Measurements from ENCODE around the gene ITIH2.
"Not testable (repeated sequence)": the region's sequence is repeated elsewhere in the genome, so short reads cannot be mapped to it uniquely, and the experiment has no call there.

The ITIH2 gene

DNA sequence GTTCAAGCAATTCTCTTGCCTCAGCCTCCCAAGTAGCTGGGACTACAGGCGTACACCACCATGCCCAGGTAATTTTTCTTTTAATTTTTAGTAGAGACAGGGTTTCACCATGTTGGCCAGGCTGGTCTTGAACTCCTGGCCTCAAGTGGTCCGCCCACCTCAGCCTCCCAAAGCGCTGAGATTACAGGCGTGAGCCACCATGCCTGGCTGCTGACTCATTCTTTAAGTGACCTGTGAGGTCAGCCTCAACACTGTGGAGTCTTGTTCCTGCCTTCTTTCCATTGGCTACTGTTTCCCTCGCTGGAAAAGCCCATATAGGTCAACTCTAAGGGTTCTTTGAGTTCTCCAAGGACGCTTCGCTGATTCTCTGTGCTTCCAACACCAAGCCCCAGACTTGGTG, 45.5 kb downstream of the ITIH2 start:
- not testable (repeated sequence) for DNase-seq

DNA sequence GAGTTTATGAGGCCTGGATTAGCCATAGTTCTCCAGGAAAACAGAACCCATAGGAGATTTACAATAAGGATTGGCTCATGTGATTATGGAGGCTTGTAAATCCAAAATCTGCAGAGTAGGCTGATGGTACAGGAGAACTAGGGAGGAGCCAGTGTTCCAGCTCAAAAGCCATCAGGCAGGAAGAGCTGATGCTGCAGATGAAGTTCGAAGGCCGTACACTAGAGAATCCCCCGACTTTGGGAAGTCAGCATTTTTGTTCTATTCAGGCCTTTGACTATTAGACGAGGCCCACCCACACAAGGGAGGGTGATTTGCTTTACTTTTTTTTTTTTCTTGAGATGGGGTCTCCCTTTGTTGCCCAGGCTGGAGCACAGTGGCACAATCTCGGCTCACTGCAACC, 47.1 kb downstream of the ITIH2 start:
- DNase-seq: no peak

DNA sequence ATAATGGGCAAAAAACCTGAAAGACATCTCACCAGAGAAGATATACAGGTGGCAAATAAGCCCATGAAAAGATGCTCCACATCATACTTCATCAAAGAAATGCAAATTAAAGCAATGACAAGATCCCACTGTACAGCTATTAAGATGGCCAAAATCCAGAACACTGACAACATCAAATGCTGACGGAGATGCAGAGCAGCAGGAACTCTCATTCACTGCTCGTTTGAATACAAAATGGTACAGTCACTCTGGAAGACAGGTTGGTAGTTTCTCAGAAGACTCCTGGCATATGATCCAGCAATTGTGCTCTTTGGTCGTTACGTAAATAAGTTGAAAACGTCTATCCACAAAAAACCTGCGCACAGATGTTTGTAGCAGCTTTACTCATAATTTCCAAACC, 49.1 kb downstream of the ITIH2 start:
- DNase-seq: no peak

DNA sequence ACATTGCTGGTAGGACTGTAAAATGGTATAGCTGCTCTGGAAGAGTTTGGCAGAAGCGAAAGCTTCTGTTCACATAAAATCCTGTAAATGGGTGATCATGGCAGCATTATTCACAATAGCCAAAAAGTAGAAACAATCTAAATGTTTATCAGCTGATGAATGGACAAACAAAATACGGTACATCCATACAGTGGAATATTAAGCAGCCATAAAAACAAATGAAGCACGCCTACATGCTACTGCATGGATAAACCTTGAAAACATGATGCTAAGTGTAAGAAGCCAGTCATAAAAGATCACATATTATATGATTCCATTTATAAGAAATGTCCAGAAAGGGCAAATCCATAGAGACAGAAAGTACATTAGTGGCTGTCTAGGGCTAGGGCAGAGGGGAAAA, 52.0 kb downstream of the ITIH2 start:
- no peak for DNase-seq

DNA sequence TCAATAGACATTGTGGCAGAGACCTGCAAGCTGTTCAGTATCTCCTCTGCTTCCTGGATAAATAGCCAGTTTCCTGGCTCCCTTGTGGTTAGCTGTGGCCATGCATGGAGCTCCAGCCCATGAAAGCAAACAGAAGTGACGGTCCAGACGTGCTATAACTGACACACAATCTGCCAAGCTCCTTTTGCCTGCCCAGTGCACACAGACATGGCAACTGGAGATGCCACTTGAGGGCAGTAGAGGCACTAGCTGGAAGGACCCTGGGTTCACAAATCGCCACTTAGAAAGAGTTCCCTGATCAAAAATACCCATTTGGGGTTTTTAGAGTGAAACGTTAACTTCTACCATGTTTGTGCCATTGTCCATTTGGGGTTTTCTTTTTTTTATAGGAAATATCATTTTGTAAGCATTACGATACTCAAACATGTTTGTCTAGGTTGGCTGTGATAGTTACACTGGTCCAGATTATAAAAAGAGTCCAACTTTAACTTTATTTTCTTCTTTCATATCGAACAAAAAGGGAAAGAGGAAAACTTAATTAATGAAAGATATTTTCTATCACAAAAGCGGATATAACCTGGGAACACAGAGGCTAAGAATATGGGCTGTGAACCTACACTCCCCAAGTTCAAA, 53.4 kb downstream of the ITIH2 start:
- DNase-seq: peak in 1 of 2 donors; percentile 30

DNA sequence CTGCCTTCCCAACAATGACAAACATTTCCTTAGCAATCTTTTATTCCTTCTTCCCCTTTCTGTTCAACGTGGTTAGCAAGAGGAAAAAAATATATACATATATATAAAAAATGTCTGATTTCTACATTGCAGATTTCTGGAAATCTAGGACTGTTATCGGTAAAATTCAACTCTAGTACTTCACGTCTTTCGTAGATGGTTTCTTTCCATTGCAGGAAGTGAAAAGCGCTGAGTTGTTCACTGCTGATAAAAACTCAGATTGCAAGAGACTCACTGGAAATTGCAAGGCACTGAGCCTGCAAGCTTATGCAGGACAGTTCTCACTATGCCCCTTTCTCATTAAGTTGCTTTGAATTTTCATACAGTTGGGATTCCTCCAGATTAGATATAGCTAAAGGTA, 60.8 kb downstream of the ITIH2 start:
- DNase-seq: peak; percentile 56 to 57

DNA sequence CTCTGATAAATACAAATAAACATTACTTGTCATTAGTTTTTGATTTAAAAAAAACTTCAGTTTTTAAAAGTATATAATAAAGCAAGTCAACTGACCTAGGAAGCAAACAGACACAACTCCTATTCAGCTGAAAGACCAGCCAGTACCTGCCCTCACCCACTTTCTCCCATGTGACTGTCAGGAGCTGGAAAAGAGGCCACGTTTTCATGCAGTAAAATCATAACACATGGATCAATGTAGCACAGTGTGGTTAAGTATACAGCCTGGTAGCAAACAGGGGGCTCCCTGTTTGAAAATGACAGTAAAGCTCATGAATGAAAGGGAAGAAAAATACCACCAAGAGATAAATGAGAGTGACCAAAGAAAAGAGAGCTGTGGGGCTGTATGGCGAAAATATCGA, 63.1 kb downstream of the ITIH2 start:
- DNase-seq: no peak

DNA sequence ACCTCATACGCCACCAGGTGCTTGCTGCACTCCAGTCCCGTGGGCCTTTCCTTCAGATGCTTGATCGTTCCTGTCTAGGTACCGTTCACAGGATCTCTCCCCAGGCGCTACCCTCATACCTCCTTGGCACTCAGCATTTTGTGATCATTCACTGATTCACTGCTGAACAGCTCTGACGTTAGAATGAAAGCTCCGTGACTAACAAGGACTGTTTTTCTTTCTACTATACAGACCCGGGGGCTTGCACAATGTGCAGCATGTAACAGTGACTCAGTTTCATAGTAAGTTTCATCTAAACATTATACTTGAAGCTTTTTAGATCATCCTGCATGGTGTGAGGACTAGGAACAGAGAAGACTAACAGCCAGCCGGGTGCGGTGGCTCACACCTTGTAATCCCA, 64.1 kb downstream of the ITIH2 start:
- DNase-seq: no peak

DNA sequence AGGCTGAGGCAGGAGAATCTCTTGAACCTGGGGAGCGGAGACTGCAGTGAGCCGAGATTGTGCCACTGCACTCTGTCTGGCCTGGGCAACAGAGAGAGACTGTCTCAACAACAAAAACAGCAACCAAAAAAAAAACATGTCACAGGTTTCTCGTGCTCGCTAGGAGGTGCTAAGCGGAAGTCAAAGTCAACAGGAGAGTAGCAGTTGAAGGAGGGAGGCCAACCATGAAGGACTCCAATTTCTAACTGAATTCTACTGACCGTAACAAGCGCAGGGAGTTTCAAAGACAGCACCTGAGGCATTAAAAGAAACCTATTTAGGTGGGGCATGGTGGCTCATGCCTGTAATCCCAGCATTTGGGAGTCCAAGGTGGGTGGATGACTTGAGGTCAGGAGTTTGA, 65.3 kb downstream of the ITIH2 start:
- DNase-seq: no peak

DNA sequence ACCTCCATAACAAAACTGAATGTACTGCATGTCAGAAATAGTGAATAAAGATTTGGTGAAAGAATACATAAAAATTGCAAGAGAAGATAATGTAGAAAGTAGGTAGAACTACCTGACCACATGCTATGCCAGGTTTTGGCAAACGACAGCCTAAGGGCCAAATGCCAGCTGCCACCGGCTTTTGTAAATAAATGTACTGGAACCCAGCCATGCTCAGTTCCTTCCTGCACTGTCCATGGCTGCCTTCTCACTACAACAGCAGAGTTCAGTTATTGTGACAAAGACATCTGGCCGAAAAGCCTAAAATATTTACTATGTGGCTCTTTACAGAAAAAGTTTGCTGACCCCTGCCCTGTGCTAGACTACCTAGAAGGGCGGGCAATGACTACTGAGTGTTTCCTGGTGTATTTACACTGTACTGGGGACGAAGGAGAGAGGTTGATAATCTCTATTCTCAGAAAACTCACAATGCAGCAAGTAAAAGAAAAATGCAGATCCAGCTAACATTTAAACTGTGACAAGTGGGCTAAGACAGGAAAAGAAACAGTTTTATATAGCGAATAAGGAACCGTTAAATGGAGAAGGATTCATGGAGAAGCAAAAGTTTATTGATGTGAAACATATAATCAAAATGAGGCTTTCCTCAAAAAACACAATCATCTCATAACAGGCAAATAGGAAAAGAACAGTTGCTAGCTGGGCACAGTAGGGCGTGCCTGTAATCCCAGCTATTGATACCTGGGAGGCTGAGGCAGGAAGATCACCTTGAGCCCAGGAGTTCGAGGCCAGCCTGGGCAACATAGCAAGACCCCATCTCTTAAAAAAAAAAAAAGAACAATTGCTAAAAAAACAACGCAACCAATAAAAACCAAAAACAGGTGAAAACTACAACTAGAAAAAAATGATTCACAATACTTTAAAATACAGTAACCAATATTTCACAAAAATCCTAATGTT, 71.0 kb downstream of the ITIH2 start:
- no peak for DNase-seq

DNA sequence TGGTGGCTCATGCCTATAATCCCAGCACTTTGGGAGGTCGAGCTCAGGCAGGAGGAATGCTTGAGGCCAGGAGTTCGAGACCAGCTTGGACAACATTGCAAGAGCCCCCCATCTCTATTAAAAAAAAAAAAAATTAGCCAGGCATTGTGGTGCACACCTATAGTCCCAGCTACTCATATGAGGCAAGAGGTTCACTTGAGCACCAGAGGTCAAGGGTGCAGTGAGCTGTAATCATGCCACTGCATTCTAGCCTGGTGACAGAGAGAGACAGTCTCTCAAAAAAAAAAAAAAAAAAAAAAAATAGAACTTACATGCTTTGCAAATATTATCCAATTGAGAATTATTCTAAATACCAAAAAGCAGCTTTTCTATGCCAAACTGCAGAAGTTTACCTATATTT, 73.7 kb downstream of the ITIH2 start:
- DNase-seq: no peak

DNA sequence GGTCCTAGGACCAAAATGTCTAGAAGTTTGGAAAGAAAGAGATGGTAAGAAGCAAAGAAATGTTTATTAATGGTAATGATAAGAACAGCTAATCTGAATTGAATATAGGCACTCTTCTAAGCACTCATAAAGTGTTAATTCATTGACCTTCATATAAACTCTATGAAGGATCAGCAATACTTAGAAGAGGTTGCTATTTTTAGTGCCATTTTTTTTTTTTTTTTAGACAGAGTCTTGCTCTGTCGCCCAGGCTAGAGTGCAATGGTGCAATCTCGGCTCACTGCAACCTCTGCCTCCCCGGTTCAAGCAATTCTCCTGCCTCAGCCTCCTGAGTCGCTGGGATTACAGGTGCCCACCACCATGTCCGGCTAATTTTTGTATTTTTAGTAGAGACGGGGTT, 79.1 kb downstream of the ITIH2 start:
- not testable (repeated sequence) for DNase-seq

DNA sequence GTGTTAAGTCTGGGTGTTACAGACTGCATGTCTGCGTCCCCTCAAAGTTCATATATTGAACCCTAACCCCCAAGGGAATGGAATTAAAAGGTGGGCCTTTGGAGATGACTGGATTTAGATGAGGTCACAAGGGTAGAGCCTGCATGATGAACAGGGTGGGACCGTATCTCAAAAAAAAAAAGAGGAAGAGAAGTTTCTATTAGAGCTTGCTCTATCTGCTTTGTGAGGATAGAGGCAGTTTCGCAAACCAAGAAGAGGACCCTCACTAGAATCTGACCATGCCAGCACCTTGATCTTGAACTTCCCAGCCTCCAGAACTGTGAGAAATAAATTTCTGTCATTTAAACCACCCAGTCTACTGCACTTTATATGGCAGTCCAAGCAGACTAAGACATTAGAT, 83.3 kb downstream of the ITIH2 start:
- DNase-seq: peak in 1 of 2 donors; percentile 26

DNA sequence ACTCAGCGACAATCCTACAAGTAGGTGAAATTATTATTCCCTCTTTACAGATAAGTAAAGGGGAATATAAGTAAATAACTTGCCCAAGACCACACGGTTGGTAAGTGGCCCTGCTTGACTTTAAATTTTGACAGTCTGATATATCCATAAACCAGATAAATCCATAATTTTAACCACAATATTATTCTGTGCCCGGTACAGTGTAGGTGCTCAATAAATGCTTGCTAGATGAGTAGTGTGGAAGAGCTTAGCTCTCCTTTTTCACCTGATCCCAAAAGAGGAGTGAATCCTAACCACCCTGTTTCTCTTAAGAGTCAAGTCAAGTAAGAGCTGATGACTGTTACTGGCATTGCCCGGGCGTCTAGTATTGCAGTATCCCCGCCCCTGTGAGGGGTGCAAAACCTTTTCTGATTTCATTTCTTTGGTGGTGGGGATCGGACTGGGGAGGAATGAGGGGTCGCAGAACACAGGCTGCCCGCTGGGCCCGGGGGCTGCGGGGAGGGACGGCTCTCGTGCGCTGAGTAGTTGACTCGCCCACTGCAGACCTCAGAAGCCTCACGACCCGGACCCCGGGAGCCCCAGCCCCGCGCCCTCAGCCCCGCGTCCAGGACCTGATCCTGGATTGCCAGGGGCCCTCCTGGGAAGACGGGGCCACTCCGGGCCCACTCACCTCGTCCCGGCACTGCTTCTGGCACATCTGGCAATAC, 84.2 kb downstream of the ITIH2 start:
- DNase-seq: peak in 1 of 2 donors; percentile 5

DNA sequence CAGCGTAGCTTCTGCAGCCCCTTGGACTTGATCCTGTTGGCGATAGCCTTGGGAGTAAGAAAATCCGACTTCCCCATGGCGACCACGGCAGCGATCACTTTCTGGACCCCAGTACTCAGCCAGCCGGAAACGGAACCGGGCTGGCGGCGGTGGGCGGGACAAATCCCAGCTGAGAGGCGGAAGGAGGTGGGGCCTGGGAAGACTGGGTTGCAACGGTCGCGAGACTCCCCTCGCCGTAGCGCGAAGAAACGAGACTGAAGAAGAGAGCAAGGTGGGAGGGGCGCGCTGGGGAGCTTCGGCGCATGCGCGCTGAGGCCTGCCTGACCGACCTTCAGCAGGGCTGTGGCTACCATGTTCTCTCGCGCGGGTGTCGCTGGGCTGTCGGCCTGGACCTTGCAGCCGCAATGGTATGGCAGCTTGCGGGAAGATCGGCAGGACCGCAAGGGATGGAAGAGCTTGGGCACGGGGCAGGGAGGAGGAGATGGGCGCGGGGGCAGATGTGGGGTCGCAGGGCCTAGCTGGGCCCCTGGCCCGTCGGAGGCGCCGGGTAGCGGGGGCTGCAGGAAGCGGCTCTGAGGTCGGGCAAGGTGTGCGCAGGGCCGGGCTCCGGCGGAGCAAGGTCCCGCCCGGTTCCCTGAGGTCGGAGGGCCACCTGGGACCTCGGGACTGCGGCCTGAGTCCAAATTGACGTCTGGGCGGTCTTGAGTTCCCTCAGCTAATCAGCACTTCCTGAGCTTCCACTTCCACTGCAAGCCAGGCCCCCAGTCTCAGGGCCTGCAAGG, 84.9 kb downstream of the ITIH2 start, which contains the start of the genes ATP5F1C and KIN:
ATP5F1C (plus strand) TSS at position 321 of the 782 bp plus-strand sequence; CDS start at position 352, 31 bp downstream.
KIN (minus strand) TSS at position 137 of the 782 bp plus-strand sequence; CDS start at position 77, 60 bp downstream.
- peak; percentile 98 for DNase-seq

DNA sequence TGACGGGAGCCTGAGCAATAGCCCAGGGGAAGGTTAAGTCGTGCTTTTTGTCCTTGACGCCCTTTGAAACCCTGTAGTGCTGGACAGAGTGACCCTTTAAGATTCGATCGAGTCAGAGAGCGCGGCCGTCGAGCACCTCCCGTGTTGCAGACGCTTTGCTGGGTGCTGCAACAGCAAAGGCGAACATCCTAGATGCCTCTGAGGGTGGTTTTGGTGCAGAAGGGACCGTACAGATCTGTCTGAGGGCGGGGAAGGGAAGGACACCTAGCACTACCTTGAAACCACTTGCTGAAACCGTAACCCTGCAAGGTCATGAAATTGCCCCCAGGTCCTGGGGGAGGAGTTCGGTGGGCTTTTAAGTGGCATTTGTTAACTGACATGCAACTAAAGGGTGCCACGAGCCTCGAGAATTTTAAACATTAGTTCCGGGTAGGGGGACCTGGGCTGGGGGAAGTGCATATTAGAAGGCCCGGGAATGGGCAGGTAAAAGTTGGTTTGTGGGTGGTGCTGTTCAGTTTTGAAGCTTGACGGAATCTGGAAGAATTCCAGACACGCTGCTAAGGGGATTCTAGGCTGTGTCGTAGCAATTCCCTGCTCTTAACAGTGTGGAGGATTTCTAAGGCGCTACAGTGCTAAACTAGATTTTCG, 85.6 kb downstream of the ITIH2 start:
- no peak for DNase-seq

DNA sequence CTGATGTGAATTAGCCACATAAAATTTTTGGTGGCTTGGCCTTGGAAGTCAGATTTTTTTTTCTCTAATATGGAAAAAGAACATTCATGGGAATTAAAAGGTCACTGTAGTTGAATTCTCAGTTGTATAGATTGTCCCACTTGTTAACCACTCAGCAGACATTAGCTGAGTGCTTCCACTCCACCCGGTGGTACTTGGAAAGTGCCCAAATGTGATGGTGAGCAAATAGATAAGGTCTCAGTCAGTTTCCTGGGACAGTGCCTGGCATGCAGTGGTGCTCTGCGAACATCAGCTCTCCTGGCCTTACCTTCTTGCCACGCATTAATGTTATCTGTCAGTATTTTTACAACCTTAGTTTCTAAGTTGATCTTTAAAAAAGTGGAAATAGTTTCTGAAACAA, 86.3 kb downstream of the ITIH2 start:
- no peak for DNase-seq

DNA sequence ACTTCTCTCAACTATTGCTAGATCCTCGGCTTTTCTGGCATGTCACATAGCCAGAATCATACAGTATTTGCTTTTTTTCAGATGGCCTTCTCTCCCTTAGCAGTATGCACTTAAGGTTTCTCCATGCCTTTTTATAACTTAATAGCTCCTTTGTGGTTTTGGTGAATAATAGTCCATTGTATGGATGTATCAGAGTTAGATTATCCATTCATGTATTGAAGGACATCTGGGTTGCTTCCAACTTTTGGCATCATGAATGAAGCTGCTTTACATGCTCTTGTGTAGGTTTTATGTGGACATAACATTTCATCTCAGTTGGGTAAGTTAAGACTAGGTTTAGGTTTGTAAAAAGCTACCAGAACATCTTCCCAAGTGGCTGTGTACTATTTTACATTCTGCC, 89.4 kb downstream of the ITIH2 start:
- no peak for DNase-seq

DNA sequence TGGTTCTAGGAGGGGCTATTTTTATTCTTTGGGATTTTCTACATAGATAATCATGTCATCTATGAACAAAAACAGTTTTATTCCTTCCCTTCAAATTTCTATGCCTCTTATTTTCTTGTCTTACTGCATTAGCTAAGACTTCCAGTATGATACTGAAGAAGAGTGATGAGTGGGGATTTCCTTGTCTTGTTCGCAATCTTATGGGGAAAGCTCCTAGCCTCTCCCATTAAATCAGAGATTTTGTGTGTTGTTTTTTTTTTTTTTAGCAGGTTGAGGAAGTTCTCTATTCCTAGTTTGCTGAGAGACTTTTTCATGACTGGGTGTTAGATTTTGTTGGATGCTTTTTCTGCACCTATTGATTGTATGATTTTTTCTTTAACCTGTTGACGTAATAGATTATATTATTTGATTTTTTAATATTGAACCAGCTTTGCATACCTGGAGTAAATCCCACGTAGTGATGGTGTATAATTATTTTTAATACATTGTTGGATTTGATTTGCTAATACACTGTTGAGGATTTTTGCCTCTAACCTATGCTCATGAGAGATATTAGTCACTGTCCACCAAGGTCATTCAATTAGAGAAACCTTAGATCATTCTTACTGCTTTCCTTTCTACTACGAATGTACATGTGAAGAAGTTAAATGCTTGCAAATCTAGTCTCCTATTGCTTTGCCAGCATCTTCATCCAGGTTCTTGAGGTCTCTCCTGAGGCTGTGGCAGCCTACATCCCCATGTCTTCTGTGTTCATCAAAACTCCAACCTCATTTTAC, 91.3 kb downstream of the ITIH2 start:
- no peak for DNase-seq

DNA sequence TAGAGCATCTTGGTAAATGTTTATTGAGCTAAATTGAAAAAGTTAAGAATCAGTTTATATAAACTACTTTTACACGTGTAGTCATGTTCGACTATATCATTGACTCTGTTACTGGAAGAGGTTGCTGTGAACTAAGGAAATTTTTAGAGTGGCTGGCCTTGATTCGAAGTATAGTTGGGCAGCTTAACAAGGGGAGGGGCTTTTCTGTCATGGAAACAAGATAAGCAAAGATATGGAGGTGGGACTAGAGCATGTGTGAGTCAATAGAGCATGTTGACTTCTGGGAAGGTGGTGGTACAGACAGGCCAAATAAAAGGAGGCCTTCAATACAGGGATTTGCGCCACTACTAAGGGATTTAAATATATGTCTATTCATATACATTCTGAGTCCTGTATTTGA, 92.5 kb downstream of the ITIH2 start:
- no peak for DNase-seq

DNA sequence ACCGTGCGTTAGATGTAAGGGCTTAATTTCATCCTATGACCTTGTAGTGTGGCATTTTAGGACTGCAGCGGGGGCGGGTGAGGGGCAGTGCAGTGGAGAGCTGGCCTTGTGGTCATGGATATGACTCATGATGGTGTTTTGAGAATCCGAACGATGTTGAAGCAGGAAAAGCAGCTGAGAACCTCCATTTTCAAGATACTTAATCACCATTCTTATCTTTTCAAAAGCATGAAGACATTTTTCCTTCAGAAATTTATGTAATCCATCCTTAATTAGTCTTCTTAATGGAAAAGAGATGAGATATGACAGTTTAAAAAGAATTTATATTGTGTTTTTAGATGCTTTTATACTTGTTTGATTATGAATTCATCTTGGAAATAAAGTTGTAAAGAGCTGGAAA, 94.5 kb downstream of the ITIH2 start:
- no peak for DNase-seq
